HCT116 (cell line): ENCODE results near the gene TACC2. TPM values are rescaled to one million over a fixed set of nuclear protein-coding genes. Genes with fewer than 3 reads are reported as not detected.

Experiments
- ATAC-seq: fragments of 200-7000 bp; cut with Tn5 transposase; 2 replicates; pipeline ENCODE4 v1.9.1; 2020; ENCODE audit warnings: mild to moderate bottlenecking, moderate library complexity
- BruUV-seq: library from RNA; stranded (reverse); fragments of 400-500 nt; replicated peaks from 2 replicates; lab custom pipeline; 2021; lab: Mats Ljungman, UMichigan
- CTCF ChIA-PET: fragments of 300-600 bp; sonication (Branson Sonifier 250); formaldehyde crosslinking; loops from one replicate; lab custom pipeline; 2021; ENCODE audit warnings: antibody characterized with exemption; lab: Charles Lee
- POLR2A ChIA-PET: fragments of 300-600, 350-600 bp; sonication (Branson Sonifier 250); formaldehyde crosslinking; loops from one replicate; lab custom pipeline; 2021; ENCODE audit warnings: antibody characterized with exemption; lab: Charles Lee
- RAD21 ChIA-PET, 2 experiments: fragments of 300-600 bp; sonication (Branson Sonifier 250); formaldehyde crosslinking; loops; one replicate each; lab custom pipeline; 2023; ENCODE audit warnings: low total read pairs in 2 of 2; ENCODE audit not compliant: uncharacterized antibody in 2 of 2, unreplicated experiment in 2 of 2, low non-redundant PET in 1 of 2; lab: Charles Lee
- DNase-seq: peaks from one replicate; pipeline ENCODE4 v3.0.0-alpha.2; 2010; ENCODE audit warnings: low read depth, low spot score
- H2AFZ ChIP-seq: fragments of 200-600 bp; shearing (Covaris generic), sonication (generic); 2 replicates; pipeline ENCODE4 v1.6.1; 2017; ENCODE audit warnings: low read depth, mixed run types, mixed read lengths, antibody characterized with exemption, low read length; ENCODE audit not compliant: poor library complexity, severe bottlenecking
- H3K27ac ChIP-seq: 2 replicates; pipeline ENCODE4 v1.5.1; 2012; ENCODE audit warnings: low read depth, low read length
- H3K27me3 ChIP-seq: fragments of 200-600 bp; sonication (generic); 2 replicates; pipeline ENCODE4 v1.6.1; 2016; ENCODE audit warnings: mixed run types, low read length, mixed read lengths; ENCODE audit not compliant: insufficient read depth
- H3K36me3 ChIP-seq, 2 experiments: fragments of 200-500 bp in 1 of 2; fragments of 200-600 bp in 1 of 2; sonication (Bioruptor generic) in 1 of 2; sonication (generic) in 1 of 2; 2 replicates each; pipeline versions ENCODE4 v1.5.1 to v1.6.1; 2014 to 2016; ENCODE audit warnings: low read length in 2 of 2, inconsistent platforms in 1 of 2, mixed read lengths in 1 of 2, mixed run types in 1 of 2; ENCODE audit not compliant: insufficient read depth in 2 of 2, control insufficient read depth in 1 of 2
- H3K4me1 ChIP-seq, 2 experiments: fragments of 200-600 bp in 1 of 2; sonication (generic) in 1 of 2; 2 replicates each; pipeline versions ENCODE4 v1.5.1 to v1.6.1; 2012 to 2017; ENCODE audit warnings: low read length in 2 of 2, inconsistent platforms in 1 of 2, mild to moderate bottlenecking in 1 of 2, mixed read lengths in 1 of 2, mixed run types in 1 of 2, moderate library complexity in 1 of 2; ENCODE audit not compliant: insufficient read depth in 2 of 2, control insufficient read depth in 1 of 2
- H3K4me2 ChIP-seq: fragments of 200-600 bp; sonication (generic); 2 replicates; pipeline ENCODE4 v1.6.1; 2017; ENCODE audit warnings: mixed run types, low read length, mixed read lengths
- H3K4me3 ChIP-seq, 2 experiments: fragments of 200-600 bp in 1 of 2; sonication (generic) in 1 of 2; replicated peaks in 1 of 2; 2 replicates each; pipeline ENCODE4 v1.5.1; 2011 to 2016; ENCODE audit warnings: low read length in 2 of 2, control low read depth in 1 of 2, low read depth in 1 of 2, mild to moderate bottlenecking in 1 of 2, mixed read lengths in 1 of 2, mixed run types in 1 of 2
- H3K79me2 ChIP-seq: fragments of 200-600 bp; sonication (generic); 2 replicates; pipeline ENCODE4 v1.6.1; 2017; ENCODE audit warnings: mild to moderate bottlenecking, mixed run types, low read length, moderate library complexity, mixed read lengths; ENCODE audit not compliant: insufficient read depth
- H3K9ac ChIP-seq: fragments of 200-600 bp; sonication (generic); 2 replicates; pipeline ENCODE4 v1.6.1; 2016; ENCODE audit warnings: low read length, mixed read lengths
- H3K9me2 ChIP-seq: fragments of 200-600 bp; sonication (generic), shearing (Covaris generic); 2 replicates; pipeline ENCODE4 v1.6.1; 2017; ENCODE audit warnings: mixed run types, mild to moderate bottlenecking, moderate library complexity; ENCODE audit not compliant: insufficient read depth
- H3K9me3 ChIP-seq, 2 experiments: fragments of 200-500 bp in 1 of 2; fragments of 200-600 bp in 1 of 2; sonication (Bioruptor generic) in 1 of 2; sonication (generic) in 1 of 2; 2 replicates each; pipeline ENCODE4 v1.6.1; 2014 to 2017; ENCODE audit warnings: low read length in 2 of 2, mixed read lengths in 2 of 2, inconsistent platforms in 1 of 2, low read depth in 1 of 2, mild to moderate bottlenecking in 1 of 2, mixed run types in 1 of 2, moderate library complexity in 1 of 2; ENCODE audit not compliant: control insufficient read depth in 1 of 2, insufficient read depth in 1 of 2
- H4K20me1 ChIP-seq: fragments of 200-600 bp; sonication (generic), shearing (Covaris generic); 2 replicates; pipeline ENCODE4 v1.6.1; 2017; ENCODE audit warnings: mixed run types, mild to moderate bottlenecking, moderate library complexity; ENCODE audit not compliant: insufficient read depth
- ATF3 ChIP-seq: IDR thresholded peaks from 2 replicates; pipeline ENCODE4 v1.6.1; 2012
- CBX3 ChIP-seq: IDR thresholded peaks from 2 replicates; pipeline ENCODE4 v1.6.1; 2012; ENCODE audit warnings: low read depth
- CTCF ChIP-seq, 3 experiments: fragments of 200-600 bp in 1 of 3; sonication (generic) in 1 of 3; IDR thresholded peaks in 2 of 3; conservative IDR thresholded peaks in 1 of 3; 2 replicates each; pipeline ENCODE4 v1.5.1; 2012 to 2017; ENCODE audit warnings: low read depth in 2 of 3, low read length in 2 of 3, antibody characterized with exemption in 1 of 3, borderline replicate concordance in 1 of 3, control low read depth in 1 of 3, mild to moderate bottlenecking in 1 of 3, mixed read lengths in 1 of 3, mixed run types in 1 of 3, moderate library complexity in 1 of 3; ENCODE audit not compliant: insufficient read depth in 1 of 3
- ELF1 ChIP-seq: IDR thresholded peaks from 2 replicates; pipeline ENCODE4 v1.6.1; 2012; ENCODE audit warnings: low read depth, borderline replicate concordance
- FOSL1 ChIP-seq: IDR thresholded peaks from 2 replicates; pipeline ENCODE4 v1.6.1; 2012; ENCODE audit warnings: low read depth
- JUND ChIP-seq: IDR thresholded peaks from 2 replicates; pipeline ENCODE4 v1.6.1; 2012
- POLR2A ChIP-seq: IDR thresholded peaks from 2 replicates; pipeline ENCODE4 v1.7.0; 2011; ENCODE audit warnings: borderline replicate concordance; ENCODE audit not compliant: insufficient read depth, insufficient read length; ENCODE audit errors: extremely low read depth
- POLR2AphosphoS5 ChIP-seq: IDR thresholded peaks from 2 replicates; pipeline ENCODE4 v1.6.1; 2011; ENCODE audit warnings: mild to moderate bottlenecking, low read depth, low read length, moderate library complexity
- RAD21 ChIP-seq: IDR thresholded peaks from 2 replicates; pipeline ENCODE4 v1.6.1; 2012; ENCODE audit warnings: low read depth, mild to moderate bottlenecking
- SIN3A ChIP-seq: IDR thresholded peaks from 2 replicates; pipeline ENCODE4 v1.6.1; 2012; ENCODE audit warnings: low read depth
- SP1 ChIP-seq: IDR thresholded peaks from 2 replicates; pipeline ENCODE4 v1.6.1; 2012; ENCODE audit warnings: low read depth
- SRF ChIP-seq: IDR thresholded peaks from 2 replicates; pipeline ENCODE4 v1.6.1; 2012; ENCODE audit warnings: low read depth
- YY1 ChIP-seq: IDR thresholded peaks from 2 replicates; pipeline ENCODE4 v1.6.1; 2011; ENCODE audit warnings: low read length, low read depth, moderate library complexity, mild to moderate bottlenecking; ENCODE audit not compliant: insufficient replicate concordance; ENCODE audit errors: extremely low read depth
- ZBTB33 ChIP-seq: IDR thresholded peaks from 2 replicates; pipeline ENCODE4 v1.6.1; 2011; ENCODE audit warnings: mild to moderate bottlenecking, low read length, moderate library complexity; ENCODE audit not compliant: insufficient replicate concordance; ENCODE audit errors: extremely low read depth
- ZNF274 ChIP-seq: fragments of 200-500 bp; sonication (Bioruptor generic); IDR thresholded peaks from 2 replicates; pipeline ENCODE4 v1.6.1; 2014; ENCODE audit warnings: mild to moderate bottlenecking, low read depth, low read length, inconsistent platforms
- intact Hi-C: fragments of 100-400 bp; cut with micrococcal nuclease; formaldehyde crosslinking; loops from 2 replicates; pipeline ENCODE4 v1.10.0; 2022
- total RNA-seq: library from RNA; stranded (reverse); gene quantifications from one replicate; pipeline ENCODE4 v1.2.1, GENCODE V29; 2021; ENCODE audit not compliant: unreplicated experiment

TACC2 gene
- total RNA-seq, 1 experiment from 2014 or later = 38.6 TPM

- TF ChIP-seq POLR2AphosphoS5 (no peak), SRF (no peak)
Observed at GRCh38 chr10:122216047-122216446, 227.1 kb downstream of the TACC2 start (continued).

- intact Hi-C loops = no loop called here
- H3K9me3 ChIP-seq = no peaks in the 10 kb centered on the region
- no peaks in the 10 kb centered on the region for H3K27me3 ChIP-seq
- BruUV-seq = no TSS peak
- no peaks in the 10 kb centered on the region for H4K20me1 ChIP-seq
- no peak for TF ChIP-seq SP1
- TF ChIP-seq ATF3 = no peak
- TF ChIP-seq POLR2AphosphoS5 = no peak
- TF ChIP-seq POLR2A = no peak
- TF ChIP-seq CBX3 = no peak
- no peak for TF ChIP-seq JUND
- no peak for TF ChIP-seq YY1
- TF ChIP-seq ELF1 = no peak
- no peak for TF ChIP-seq SIN3A
- no peak for TF ChIP-seq ZNF274
- no peak for TF ChIP-seq FOSL1
- no peak for TF ChIP-seq ZBTB33
- TF ChIP-seq RAD21 = no peak
- TF ChIP-seq CTCF (IDR thresholded peaks at IDR 0.05 in 2 of 3, conservative IDR thresholded peaks at IDR 0.05 in 1 of 3; ENCODE audit: borderline replicate concordance in 1 of 3, insufficient read depth in 1 of 3, low read depth in 2 of 3, low read length in 2 of 3) = no peak
- H2AFZ ChIP-seq = no peak overlapping the region
- DNase-seq (no peak), ATAC-seq (no peak)
- H3K79me2 ChIP-seq = no peaks in the 10 kb centered on the region
- peaks cover 0 to 3% of the 10 kb centered on the region in 2 experiments; a peak in 1 of 4 replicates for H3K36me3 ChIP-seq
- no peaks in the 10 kb centered on the region for H3K4me1 ChIP-seq
- H3K4me3 ChIP-seq = no peak overlapping the region
- POLR2A ChIA-PET = no interaction called here
- no peak overlapping the region for H3K27ac ChIP-seq
- CTCF ChIA-PET = interaction anchor here (1.2 kb wide), 1 partner anchor 48 kb away, joined by 3 read pairs; no protein-coding TSS in a partner anchor
- no peak overlapping the region for H3K4me2 ChIP-seq
- RAD21 ChIA-PET = no interaction called here
- H3K9ac ChIP-seq = no peak overlapping the region
- no peaks in the 10 kb centered on the region for H3K9me2 ChIP-seq
Observed at GRCh38 chr10:122219340-122219739, 230.4 kb downstream of the TACC2 start.
